KMS-11 (cell line): ENCODE data around the gene CNDP1.
A peak's percentile ranks its signal among the peaks of the same experiment; 100 is the strongest.

Experiments
- H2AFZ ChIP-seq: fragments of 200-600 bp; sonication (generic); 2 replicates; pipeline ENCODE4 v1.6.1; 2016; ENCODE audit warnings: antibody characterized with exemption, mixed run types, low read depth
- H3K27ac ChIP-seq: fragments of 200-600 bp; sonication (generic); 2 replicates; pipeline ENCODE4 v1.6.1; 2016; ENCODE audit warnings: mild to moderate bottlenecking, mixed run types
- H3K27me3 ChIP-seq: fragments of 200-600 bp; sonication (generic); 2 replicates; pipeline ENCODE4 v1.6.1; 2017; ENCODE audit warnings: mild to moderate bottlenecking, low read depth, mixed run types, moderate library complexity; ENCODE audit not compliant: insufficient read depth
- H3K36me3 ChIP-seq: fragments of 200-600 bp; sonication (generic); 2 replicates; pipeline ENCODE4 v1.6.1; 2017; ENCODE audit warnings: mild to moderate bottlenecking, mixed run types; ENCODE audit not compliant: insufficient read depth
- H3K4me1 ChIP-seq: fragments of 200-600 bp; sonication (generic); 2 replicates; pipeline ENCODE4 v1.6.1; 2016; ENCODE audit warnings: mild to moderate bottlenecking, low read depth, mixed run types; ENCODE audit not compliant: poor library complexity, severe bottlenecking
- H3K4me2 ChIP-seq: fragments of 200-600 bp; sonication (generic); 2 replicates; pipeline ENCODE4 v1.7.0; 2016; ENCODE audit warnings: mild to moderate bottlenecking, mixed run types
- H3K4me3 ChIP-seq: fragments of 200-600 bp; sonication (generic); IDR thresholded peaks from 2 replicates; pipeline ENCODE4 v1.6.1; 2017; ENCODE audit warnings: low read depth, low read length, mixed read lengths; ENCODE audit not compliant: insufficient read depth
- H3K79me2 ChIP-seq: fragments of 200-600 bp; sonication (generic); 2 replicates; pipeline ENCODE4 v1.6.1; 2016; ENCODE audit warnings: low read depth, mixed run types; ENCODE audit not compliant: insufficient read depth
- H3K9ac ChIP-seq: fragments of 200-600 bp; sonication (generic); 2 replicates; pipeline ENCODE4 v1.6.1; 2016; ENCODE audit warnings: mild to moderate bottlenecking, mixed run types
- H4K20me1 ChIP-seq: fragments of 200-600 bp; sonication (generic); 2 replicates; pipeline ENCODE4 v1.6.1; 2016; ENCODE audit warnings: mild to moderate bottlenecking, mixed run types; ENCODE audit not compliant: insufficient read depth
- TF ChIP-seq, protein P1 (sequence below): fragments of 200-600 bp; sonication (generic); conservative IDR thresholded peaks from 2 replicates; pipeline ENCODE4 v1.6.1; 2017; ENCODE audit warnings: low read depth, mild to moderate bottlenecking, antibody characterized with exemption, low read length, moderate library complexity, mixed read lengths

CNDP1 gene

DNA sequence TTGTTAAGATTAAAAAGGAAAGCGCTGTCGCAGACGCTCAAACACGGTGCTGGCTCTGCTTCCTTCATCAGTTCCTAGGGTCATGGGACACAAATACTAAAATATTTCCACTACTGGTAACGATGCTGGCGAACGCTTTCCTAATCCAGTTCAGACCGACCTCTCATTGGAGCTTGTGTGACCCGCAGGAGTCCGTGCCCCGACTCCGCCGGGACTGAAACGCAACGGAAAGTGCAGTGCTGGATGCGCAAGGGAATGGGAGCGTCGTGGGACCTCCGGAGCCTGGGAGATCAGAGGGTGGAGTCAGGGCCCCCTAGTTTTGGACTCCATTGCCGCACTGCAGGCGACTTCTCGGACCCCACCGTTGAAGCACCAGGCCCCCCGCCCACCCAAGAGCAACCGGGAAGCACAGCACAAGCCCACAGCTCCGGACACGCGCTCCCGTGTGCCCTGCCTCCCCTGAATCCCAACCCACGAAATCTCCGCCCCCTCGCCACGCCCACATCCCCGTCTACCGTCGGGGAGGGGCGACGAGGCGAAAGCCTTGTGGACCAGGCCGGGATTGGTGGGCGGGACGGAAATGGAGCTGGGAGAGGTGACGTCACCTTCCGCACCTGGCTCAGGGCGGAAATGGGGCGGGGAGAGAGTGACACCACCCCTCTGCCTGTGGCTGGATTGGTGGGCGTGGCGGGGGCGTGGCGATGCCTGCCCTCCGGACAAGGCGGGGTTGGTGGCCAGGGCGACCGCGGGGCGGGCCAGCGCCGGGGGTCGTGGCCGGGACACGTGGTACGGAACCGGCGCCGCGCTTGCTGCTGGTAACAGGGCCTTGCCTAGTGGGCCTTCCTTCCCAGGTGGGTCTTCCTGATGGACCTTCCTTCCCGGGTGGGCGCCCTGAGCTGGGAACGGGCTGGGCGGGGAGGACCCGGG lies 38.5 kb upstream of the CNDP1 start, which contains the start of gene CNDP2:
Gene CNDP2 (plus strand): TSS at position 783 of the 927 bp plus-strand sequence. CDS start 3,611 bp downstream, outside the sequence.
- Histone ChIP-seq H3K4me3 (no peak within 1 kb of the TSS), H4K20me1 (no peaks in the 10 kb centered on the region), H3K27me3 (no peaks in the 10 kb centered on the region), H3K4me1 (peaks cover 32% of the 10 kb centered on the region), H3K79me2 (peaks cover 38% of the 10 kb centered on the region), H3K4me2 (peak within 1 kb of the TSS; percentile 70), H3K9ac (peak within 1 kb of the TSS; percentile 89), H3K36me3 (no peaks in the 10 kb centered on the region), H2AFZ (peak within 1 kb of the TSS; percentile 85), H3K27ac (peak within 1 kb of the TSS; percentile 78)
- TF ChIP-seq, protein P1, sequence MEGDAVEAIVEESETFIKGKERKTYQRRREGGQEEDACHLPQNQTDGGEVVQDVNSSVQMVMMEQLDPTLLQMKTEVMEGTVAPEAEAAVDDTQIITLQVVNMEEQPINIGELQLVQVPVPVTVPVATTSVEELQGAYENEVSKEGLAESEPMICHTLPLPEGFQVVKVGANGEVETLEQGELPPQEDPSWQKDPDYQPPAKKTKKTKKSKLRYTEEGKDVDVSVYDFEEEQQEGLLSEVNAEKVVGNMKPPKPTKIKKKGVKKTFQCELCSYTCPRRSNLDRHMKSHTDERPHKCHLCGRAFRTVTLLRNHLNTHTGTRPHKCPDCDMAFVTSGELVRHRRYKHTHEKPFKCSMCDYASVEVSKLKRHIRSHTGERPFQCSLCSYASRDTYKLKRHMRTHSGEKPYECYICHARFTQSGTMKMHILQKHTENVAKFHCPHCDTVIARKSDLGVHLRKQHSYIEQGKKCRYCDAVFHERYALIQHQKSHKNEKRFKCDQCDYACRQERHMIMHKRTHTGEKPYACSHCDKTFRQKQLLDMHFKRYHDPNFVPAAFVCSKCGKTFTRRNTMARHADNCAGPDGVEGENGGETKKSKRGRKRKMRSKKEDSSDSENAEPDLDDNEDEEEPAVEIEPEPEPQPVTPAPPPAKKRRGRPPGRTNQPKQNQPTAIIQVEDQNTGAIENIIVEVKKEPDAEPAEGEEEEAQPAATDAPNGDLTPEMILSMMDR = no peak

DNA sequence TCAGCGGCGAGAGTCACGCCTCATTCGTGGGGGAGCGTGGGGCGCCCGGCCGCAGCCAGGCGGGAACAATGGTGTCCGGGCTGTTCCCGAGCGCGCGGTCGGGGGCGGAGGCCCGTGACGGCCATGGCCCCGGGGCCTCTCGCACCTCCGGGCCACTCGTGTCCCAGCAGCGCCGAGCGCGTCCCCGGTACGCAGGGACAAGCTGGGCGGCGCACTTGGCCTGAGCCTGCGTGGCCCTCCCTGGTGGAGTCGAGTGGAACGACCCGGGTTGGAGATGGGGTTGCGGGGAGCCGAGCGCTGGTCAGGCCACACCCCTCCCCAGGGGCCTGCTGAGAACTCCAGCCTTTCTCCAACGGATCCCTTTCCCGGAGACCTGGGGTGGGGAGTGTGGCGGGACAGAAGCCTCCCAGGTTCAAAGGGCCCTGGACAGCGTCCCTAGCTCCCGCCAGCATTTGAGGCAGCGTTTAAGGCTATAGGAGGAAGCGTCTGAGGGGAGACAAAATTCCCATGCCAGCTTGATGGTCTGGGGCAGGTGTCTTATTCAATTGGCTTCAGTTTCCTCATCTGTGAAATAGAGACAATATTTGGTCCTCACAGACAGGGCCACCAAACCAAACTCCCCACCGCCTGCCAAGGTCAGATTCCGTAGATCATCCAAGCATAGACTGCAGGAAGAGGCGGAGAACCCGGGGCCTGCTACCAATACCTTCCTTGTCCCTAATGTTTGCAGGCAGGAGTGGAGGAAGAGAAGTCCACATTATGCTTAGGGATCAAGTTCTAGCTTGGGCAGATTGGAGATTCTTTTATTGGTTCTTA lies 37.6 kb upstream of the CNDP1 start:
- H3K36me3 ChIP-seq = peaks cover 7% of the 10 kb centered on the region; the same call in 1 of the 2 replicates
- peaks cover 33% of the 10 kb centered on the region for H3K4me1 ChIP-seq
- H3K27ac ChIP-seq = peak overlapping the region; percentile 78
- peak overlapping the region; percentile 70 for H3K4me2 ChIP-seq
- TF ChIP-seq, protein P1 = no peak
- H4K20me1 ChIP-seq = no peaks in the 10 kb centered on the region
- H3K27me3 ChIP-seq = no peaks in the 10 kb centered on the region
- peak overlapping the region; percentile 89 for H3K9ac ChIP-seq
- peaks cover 47% of the 10 kb centered on the region for H3K79me2 ChIP-seq
- H2AFZ ChIP-seq = peak overlapping the region; percentile 27
- no peak overlapping the region for H3K4me3 ChIP-seq

GRCh38 chr18:74497324-74497676 lies 37.0 kb upstream of the CNDP1 start:
- Histone ChIP-seq H2AFZ (no peak overlapping the region), H3K9ac (peak overlapping the region; percentile 89; the same call in 1 of the 2 replicates), H3K79me2 (peaks cover 52% of the 10 kb centered on the region), H4K20me1 (no peaks in the 10 kb centered on the region), H3K36me3 (peaks cover 13% of the 10 kb centered on the region; the same call in 1 of the 2 replicates), H3K4me1 (peaks cover 39% of the 10 kb centered on the region), H3K4me3 (no peak overlapping the region), H3K27ac (peak overlapping the region; percentile 78), H3K27me3 (no peaks in the 10 kb centered on the region), H3K4me2 (peak overlapping the region; percentile 70)
- TF ChIP-seq, protein P1 = 0 out of 2 replicates have a peak, but pooled peaks have one; percentile 19

GRCh38 chr18:74497778-74498177 lies 36.5 kb upstream of the CNDP1 start:
- Histone ChIP-seq H3K27me3 (no peaks in the 10 kb centered on the region), H4K20me1 (no peaks in the 10 kb centered on the region), H3K4me2 (peak overlapping the region; percentile 70), H2AFZ (no peak overlapping the region), H3K36me3 (peaks cover 18% of the 10 kb centered on the region; the same call in 1 of the 2 replicates), H3K4me3 (no peak overlapping the region), H3K9ac (no peak overlapping the region), H3K79me2 (peaks cover 57% of the 10 kb centered on the region), H3K27ac (peak overlapping the region; percentile 78), H3K4me1 (peaks cover 44% of the 10 kb centered on the region)
- TF ChIP-seq, protein P1 = no peak
